HepG2 (cell line): ENCODE data around the gene SNN. TPM values are rescaled to one million over a fixed set of nuclear protein-coding genes. Genes with fewer than 3 reads are reported as not detected.
A peak's percentile ranks its signal among the peaks of the same experiment; 100 is the strongest.

ENCODE experiments used
- ASH2L ChIP-seq: fragments of 300-600, 200-600 bp; sonication (generic); IDR thresholded peaks from 2 replicates; pipeline ENCODE4 v1.7.0; 2017; ENCODE audit warnings: low read depth, mild to moderate bottlenecking, moderate library complexity, mixed read lengths, low read length; ENCODE audit not compliant: insufficient read length
- BHLHE40 ChIP-seq: IDR thresholded peaks from 2 replicates; pipeline ENCODE4 v1.6.1; 2011; ENCODE audit warnings: low read length, improper control_type of control experiment
- DMAP1 ChIP-seq: IDR thresholded peaks from 2 replicates; pipeline ENCODE4 v1.6.1; 2016
- KDM5B ChIP-seq: sonication (generic); formaldehyde crosslinking; IDR thresholded peaks from 2 replicates; pipeline ENCODE4 v1.4.0; 2020; ENCODE audit warnings: missing genetic modification reagents, mild to moderate bottlenecking, borderline replicate concordance
- MTA1 ChIP-seq: sonication (generic); formaldehyde crosslinking; IDR thresholded peaks from 2 replicates; pipeline ENCODE4 v1.4.0; 2020; ENCODE audit warnings: missing genetic modification reagents, mild to moderate bottlenecking, borderline replicate concordance
- SRSF4 ChIP-seq: fragments of 200-400 bp; formaldehyde crosslinking; IDR thresholded peaks from one replicate; pipeline ENCODE4 v1.6.1; 2018; ENCODE audit warnings: mild to moderate bottlenecking, low read depth, low read length, moderate library complexity; ENCODE audit not compliant: poor library complexity, severe bottlenecking
- TBL1XR1 ChIP-seq: fragments of 150-350 bp; IDR thresholded peaks from 2 replicates; pipeline ENCODE4 v1.6.1; 2014; ENCODE audit warnings: borderline replicate concordance, low read length; ENCODE audit not compliant: partially characterized antibody
- YY1 ChIP-seq: IDR thresholded peaks from 2 replicates; pipeline ENCODE4 v1.6.1; 2011; ENCODE audit warnings: low read length, low read depth, moderate library complexity, mild to moderate bottlenecking; ENCODE audit not compliant: insufficient read depth, insufficient replicate concordance
- ZNF10 ChIP-seq: sonication (generic); formaldehyde crosslinking; IDR thresholded peaks from 2 replicates; pipeline ENCODE4 v1.4.0; 2020; ENCODE audit warnings: mild to moderate bottlenecking, low read depth, missing genetic modification reagents, borderline replicate concordance
- ZNF460 ChIP-seq: sonication (generic); formaldehyde crosslinking; IDR thresholded peaks from 2 replicates; pipeline ENCODE4 v1.5.1; 2020; ENCODE audit warnings: missing genetic modification reagents, mild to moderate bottlenecking, borderline replicate concordance
- ZNF724P ChIP-seq: sonication (generic); formaldehyde crosslinking; IDR thresholded peaks from 2 replicates; pipeline ENCODE4 v1.8.0; 2022; ENCODE audit warnings: missing genetic modification reagents, borderline replicate concordance
- polyA plus RNA-seq, 8 experiments: library from polyadenylated mRNA; depleted of rRNA in 3 of 8; stranded (reverse) in 7 of 8; unstranded in 1 of 8; fragments of >200 nt; fragmentation: Illumina TruSeq in 4 of 8; extraction: Trizol in 4 of 8; gene quantifications; 2 replicates each; pipeline versions ENCODE4 v1.2.1 to v1.2.3, GENCODE V29; 2011 to 2016; ENCODE audit warnings: low read depth in 4 of 8, missing spikeins in 1 of 8, mixed read lengths in 1 of 8; ENCODE audit not compliant: insufficient read depth in 1 of 8
- total RNA-seq, 5 experiments: library from RNA; depleted of rRNA; stranded (reverse); fragments of >200 nt; fragmentation: Illumina TruSeq; extraction: Trizol; gene quantifications; 2 replicates each; pipeline ENCODE4 v1.2.3, GENCODE V29; 2016; ENCODE audit warnings: low read depth in 1 of 5
- TF ChIP-seq, protein P1 (sequence below): sonication (generic); formaldehyde crosslinking; IDR thresholded peaks from 2 replicates; pipeline ENCODE4 v1.4.0; 2020; ENCODE audit warnings: missing genetic modification reagents
- TF ChIP-seq, protein P2 (sequence below): fragments of 450-650 bp; IDR thresholded peaks from 2 replicates; pipeline ENCODE4 v1.6.1; 2017; ENCODE audit warnings: mild to moderate bottlenecking
- TF ChIP-seq, protein P3 (sequence below): sonication (generic); formaldehyde crosslinking; IDR thresholded peaks from 2 replicates; pipeline ENCODE4 v1.4.0; 2020; ENCODE audit warnings: missing genetic modification reagents
- TF ChIP-seq, protein P4 (sequence below): sonication (generic); formaldehyde crosslinking; IDR thresholded peaks from 2 replicates; pipeline ENCODE4 v1.8.1; 2022; ENCODE audit warnings: low read depth, mild to moderate bottlenecking, missing genetic modification reagents

Gene SNN
- total and polyA plus RNA-seq, 2 of the 13 experiments (the other 11 are each of a cell fraction or from before 2014, with no cell fraction given), result 5.2 to 8.4 TPM

DNA sequence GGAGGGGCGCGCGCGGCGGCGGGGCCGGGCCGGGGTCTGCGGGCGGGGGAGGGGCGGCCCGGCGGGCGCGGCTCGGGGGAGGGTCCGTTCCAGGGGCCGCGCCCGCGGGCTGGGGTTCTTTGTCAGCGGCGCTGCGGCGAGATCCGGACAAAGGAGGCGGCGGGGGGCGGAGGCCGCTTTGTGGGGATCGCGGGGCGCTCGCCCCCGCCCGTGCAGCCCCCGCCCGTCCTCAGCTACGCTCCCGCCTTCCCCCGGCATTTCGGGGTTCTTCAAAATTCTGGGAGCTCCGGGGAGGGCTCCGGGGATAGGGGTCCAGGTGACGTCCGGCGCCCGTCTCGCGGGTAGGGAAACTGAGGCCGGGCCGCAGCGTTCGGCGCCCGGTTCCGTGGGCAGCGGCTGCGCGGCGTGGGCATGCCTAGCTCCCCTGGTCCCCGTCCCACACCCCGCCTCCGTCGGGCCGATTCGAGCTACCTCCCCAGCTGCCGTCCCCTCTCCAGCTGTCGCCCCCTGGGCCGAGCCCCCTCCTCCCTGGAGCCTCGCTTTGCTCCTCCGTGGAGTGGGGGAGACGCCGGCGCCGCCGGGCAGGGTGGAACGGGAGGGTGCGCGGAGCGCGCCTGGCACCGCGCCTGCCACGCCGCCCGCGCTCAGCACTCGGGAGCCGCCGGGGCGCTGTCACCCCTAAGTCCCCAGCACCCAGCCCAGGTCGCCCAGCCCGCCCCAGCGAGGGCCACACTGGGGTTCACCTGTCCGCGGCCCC is 546 bp downstream of the SNN start (continued):
- TF ChIP-seq, protein P1, sequence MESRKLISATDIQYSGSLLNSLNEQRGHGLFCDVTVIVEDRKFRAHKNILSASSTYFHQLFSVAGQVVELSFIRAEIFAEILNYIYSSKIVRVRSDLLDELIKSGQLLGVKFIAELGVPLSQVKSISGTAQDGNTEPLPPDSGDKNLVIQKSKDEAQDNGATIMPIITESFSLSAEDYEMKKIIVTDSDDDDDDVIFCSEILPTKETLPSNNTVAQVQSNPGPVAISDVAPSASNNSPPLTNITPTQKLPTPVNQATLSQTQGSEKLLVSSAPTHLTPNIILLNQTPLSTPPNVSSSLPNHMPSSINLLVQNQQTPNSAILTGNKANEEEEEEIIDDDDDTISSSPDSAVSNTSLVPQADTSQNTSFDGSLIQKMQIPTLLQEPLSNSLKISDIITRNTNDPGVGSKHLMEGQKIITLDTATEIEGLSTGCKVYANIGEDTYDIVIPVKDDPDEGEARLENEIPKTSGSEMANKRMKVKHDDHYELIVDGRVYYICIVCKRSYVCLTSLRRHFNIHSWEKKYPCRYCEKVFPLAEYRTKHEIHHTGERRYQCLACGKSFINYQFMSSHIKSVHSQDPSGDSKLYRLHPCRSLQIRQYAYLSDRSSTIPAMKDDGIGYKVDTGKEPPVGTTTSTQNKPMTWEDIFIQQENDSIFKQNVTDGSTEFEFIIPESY, result peak; percentile 35
- TF ChIP-seq, protein P2, sequence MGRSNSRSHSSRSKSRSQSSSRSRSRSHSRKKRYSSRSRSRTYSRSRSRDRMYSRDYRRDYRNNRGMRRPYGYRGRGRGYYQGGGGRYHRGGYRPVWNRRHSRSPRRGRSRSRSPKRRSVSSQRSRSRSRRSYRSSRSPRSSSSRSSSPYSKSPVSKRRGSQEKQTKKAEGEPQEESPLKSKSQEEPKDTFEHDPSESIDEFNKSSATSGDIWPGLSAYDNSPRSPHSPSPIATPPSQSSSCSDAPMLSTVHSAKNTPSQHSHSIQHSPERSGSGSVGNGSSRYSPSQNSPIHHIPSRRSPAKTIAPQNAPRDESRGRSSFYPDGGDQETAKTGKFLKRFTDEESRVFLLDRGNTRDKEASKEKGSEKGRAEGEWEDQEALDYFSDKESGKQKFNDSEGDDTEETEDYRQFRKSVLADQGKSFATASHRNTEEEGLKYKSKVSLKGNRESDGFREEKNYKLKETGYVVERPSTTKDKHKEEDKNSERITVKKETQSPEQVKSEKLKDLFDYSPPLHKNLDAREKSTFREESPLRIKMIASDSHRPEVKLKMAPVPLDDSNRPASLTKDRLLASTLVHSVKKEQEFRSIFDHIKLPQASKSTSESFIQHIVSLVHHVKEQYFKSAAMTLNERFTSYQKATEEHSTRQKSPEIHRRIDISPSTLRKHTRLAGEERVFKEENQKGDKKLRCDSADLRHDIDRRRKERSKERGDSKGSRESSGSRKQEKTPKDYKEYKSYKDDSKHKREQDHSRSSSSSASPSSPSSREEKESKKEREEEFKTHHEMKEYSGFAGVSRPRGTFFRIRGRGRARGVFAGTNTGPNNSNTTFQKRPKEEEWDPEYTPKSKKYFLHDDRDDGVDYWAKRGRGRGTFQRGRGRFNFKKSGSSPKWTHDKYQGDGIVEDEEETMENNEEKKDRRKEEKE, result no peak
- TF ChIP-seq MTA1, result peak; percentile 41; the same call in 1 of the 2 replicates
- TF ChIP-seq ZNF460, result no peak
- TF ChIP-seq, protein P3, sequence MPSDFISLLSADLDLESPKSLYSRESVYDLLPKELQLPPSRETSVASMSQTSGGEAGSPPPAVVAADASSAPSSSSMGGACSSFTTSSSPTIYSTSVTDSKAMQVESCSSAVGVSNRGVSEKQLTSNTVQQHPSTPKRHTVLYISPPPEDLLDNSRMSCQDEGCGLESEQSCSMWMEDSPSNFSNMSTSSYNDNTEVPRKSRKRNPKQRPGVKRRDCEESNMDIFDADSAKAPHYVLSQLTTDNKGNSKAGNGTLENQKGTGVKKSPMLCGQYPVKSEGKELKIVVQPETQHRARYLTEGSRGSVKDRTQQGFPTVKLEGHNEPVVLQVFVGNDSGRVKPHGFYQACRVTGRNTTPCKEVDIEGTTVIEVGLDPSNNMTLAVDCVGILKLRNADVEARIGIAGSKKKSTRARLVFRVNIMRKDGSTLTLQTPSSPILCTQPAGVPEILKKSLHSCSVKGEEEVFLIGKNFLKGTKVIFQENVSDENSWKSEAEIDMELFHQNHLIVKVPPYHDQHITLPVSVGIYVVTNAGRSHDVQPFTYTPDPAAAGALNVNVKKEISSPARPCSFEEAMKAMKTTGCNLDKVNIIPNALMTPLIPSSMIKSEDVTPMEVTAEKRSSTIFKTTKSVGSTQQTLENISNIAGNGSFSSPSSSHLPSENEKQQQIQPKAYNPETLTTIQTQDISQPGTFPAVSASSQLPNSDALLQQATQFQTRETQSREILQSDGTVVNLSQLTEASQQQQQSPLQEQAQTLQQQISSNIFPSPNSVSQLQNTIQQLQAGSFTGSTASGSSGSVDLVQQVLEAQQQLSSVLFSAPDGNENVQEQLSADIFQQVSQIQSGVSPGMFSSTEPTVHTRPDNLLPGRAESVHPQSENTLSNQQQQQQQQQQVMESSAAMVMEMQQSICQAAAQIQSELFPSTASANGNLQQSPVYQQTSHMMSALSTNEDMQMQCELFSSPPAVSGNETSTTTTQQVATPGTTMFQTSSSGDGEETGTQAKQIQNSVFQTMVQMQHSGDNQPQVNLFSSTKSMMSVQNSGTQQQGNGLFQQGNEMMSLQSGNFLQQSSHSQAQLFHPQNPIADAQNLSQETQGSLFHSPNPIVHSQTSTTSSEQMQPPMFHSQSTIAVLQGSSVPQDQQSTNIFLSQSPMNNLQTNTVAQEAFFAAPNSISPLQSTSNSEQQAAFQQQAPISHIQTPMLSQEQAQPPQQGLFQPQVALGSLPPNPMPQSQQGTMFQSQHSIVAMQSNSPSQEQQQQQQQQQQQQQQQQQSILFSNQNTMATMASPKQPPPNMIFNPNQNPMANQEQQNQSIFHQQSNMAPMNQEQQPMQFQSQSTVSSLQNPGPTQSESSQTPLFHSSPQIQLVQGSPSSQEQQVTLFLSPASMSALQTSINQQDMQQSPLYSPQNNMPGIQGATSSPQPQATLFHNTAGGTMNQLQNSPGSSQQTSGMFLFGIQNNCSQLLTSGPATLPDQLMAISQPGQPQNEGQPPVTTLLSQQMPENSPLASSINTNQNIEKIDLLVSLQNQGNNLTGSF (CRISPR knock-in tag), result no peak
- TF ChIP-seq BHLHE40, result no peak
- 0 out of 2 replicates have a peak, but pooled peaks have one; percentile 28 for TF ChIP-seq ZNF724P (CRISPR knock-in tag)
- TF ChIP-seq, protein P4, sequence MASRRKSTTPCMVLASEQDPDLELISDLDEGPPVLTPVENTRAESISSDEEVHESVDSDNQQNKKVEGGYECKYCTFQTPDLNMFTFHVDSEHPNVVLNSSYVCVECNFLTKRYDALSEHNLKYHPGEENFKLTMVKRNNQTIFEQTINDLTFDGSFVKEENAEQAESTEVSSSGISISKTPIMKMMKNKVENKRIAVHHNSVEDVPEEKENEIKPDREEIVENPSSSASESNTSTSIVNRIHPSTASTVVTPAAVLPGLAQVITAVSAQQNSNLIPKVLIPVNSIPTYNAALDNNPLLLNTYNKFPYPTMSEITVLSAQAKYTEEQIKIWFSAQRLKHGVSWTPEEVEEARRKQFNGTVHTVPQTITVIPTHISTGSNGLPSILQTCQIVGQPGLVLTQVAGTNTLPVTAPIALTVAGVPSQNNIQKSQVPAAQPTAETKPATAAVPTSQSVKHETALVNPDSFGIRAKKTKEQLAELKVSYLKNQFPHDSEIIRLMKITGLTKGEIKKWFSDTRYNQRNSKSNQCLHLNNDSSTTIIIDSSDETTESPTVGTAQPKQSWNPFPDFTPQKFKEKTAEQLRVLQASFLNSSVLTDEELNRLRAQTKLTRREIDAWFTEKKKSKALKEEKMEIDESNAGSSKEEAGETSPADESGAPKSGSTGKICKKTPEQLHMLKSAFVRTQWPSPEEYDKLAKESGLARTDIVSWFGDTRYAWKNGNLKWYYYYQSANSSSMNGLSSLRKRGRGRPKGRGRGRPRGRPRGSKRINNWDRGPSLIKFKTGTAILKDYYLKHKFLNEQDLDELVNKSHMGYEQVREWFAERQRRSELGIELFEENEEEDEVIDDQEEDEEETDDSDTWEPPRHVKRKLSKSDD, result no peak
- TF ChIP-seq KDM5B, result 0 out of 2 replicates have a peak, but pooled peaks have one; percentile 42
- TF ChIP-seq YY1, result peak; percentile 27
- TF ChIP-seq ASH2L, result peak; percentile 2
- TF ChIP-seq ZNF10 (CRISPR knock-in tag), result no peak
- no peak for TF ChIP-seq TBL1XR1
- no peak for TF ChIP-seq DMAP1 (CRISPR knock-in tag)
- TF ChIP-seq SRSF4, result no peak
